Suprapubic skin (tissue), 4 donors: ENCODE measurements around the gene RPL27A.

Experiments used
- CTCF ChIP-seq, 2 donors: fragments of 200-600 bp in 1 of 2; fragments of 450-650 bp in 1 of 2; sonication (generic) in 1 of 2; IDR thresholded peaks; one replicate each; pipeline ENCODE4 v1.5.1; 2016 to 2019; ENCODE audit warnings: antibody characterized with exemption in 2 of 2, mild to moderate bottlenecking in 1 of 2, moderate library complexity in 1 of 2
- EP300 ChIP-seq: sonication (generic); formaldehyde crosslinking; IDR thresholded peaks from one replicate; pipeline ENCODE4 v1.6.1; 2017; ENCODE audit warnings: antibody characterized with exemption
- POLR2AphosphoS5 ChIP-seq, 3 donors: sonication (generic); formaldehyde crosslinking; IDR thresholded peaks; one replicate each; pipeline ENCODE4 v1.6.1; 2017; ENCODE audit warnings: antibody characterized with exemption in 3 of 3

GRCh38 chr11:8692417-8692816 is 9.8 kb downstream of the RPL27A start:
- TF ChIP-seq CTCF (IDR thresholded peaks at IDR 0.05), result no peak
- no peak for TF ChIP-seq EP300
- TF ChIP-seq POLR2AphosphoS5 (IDR thresholded peaks at IDR 0.05), result no peak
